Loucy (cell line): ENCODE data around the gene PLIN4.

Source experiments
- H2AFZ ChIP-seq: fragments of 200-600 bp; sonication (generic); 2 replicates; pipeline ENCODE4 v1.6.0; 2016; ENCODE audit warnings: antibody characterized with exemption, mild to moderate bottlenecking, low read length, moderate library complexity
- H3F3A ChIP-seq: fragments of 200-600 bp; 2 replicates; pipeline ENCODE4 v1.6.0; 2016; ENCODE audit warnings: antibody characterized with exemption, low read depth, mild to moderate bottlenecking
- H3K27me3 ChIP-seq: fragments of 200-600 bp; sonication (generic); 2 replicates; pipeline ENCODE4 v1.6.1; 2014; ENCODE audit warnings: low read length, mild to moderate bottlenecking; ENCODE audit not compliant: insufficient read depth, poor library complexity, severe bottlenecking
- H3K36me3 ChIP-seq: fragments of 200-600 bp; sonication (generic); 2 replicates; pipeline ENCODE4 v1.6.1; 2016; ENCODE audit warnings: low read length; ENCODE audit not compliant: insufficient read depth
- H3K4me1 ChIP-seq: fragments of 200-600 bp; sonication (generic); 2 replicates; pipeline ENCODE4 v1.5.1; 2014; ENCODE audit warnings: low read length, mild to moderate bottlenecking; ENCODE audit not compliant: insufficient read depth, poor library complexity, severe bottlenecking
- H3K4me2 ChIP-seq: fragments of 200-600 bp; sonication (generic); 2 replicates; pipeline ENCODE4 v1.6.0; 2014; ENCODE audit warnings: antibody characterized with exemption, low read length, low read depth, mild to moderate bottlenecking; ENCODE audit not compliant: poor library complexity, severe bottlenecking
- H3K4me3 ChIP-seq: fragments of 200-600 bp; sonication (generic); 2 replicates; pipeline ENCODE4 v1.5.1; 2014; ENCODE audit warnings: low read length, mild to moderate bottlenecking, mixed read lengths; ENCODE audit not compliant: poor library complexity, severe bottlenecking
- H3K79me2 ChIP-seq: fragments of 200-600 bp; sonication (generic); 2 replicates; pipeline ENCODE4 v1.6.1; 2014; ENCODE audit warnings: low read length; ENCODE audit not compliant: insufficient read depth
- H3K9ac ChIP-seq: fragments of 200-600 bp; sonication (generic); 2 replicates; pipeline ENCODE4 v1.6.0; 2014; ENCODE audit warnings: mild to moderate bottlenecking, low read depth, low read length, moderate library complexity; ENCODE audit not compliant: poor library complexity, severe bottlenecking
- H3K9me2 ChIP-seq: fragments of 200-600 bp; sonication (generic); replicated peaks from 2 replicates; pipeline ENCODE4 v1.6.1; 2016; ENCODE audit warnings: low read depth, low read length, mixed read lengths
- H3K9me3 ChIP-seq: fragments of 200-600 bp; sonication (generic); 2 replicates; pipeline ENCODE4 v1.6.1; 2014; ENCODE audit warnings: mild to moderate bottlenecking, antibody characterized with exemption, low read length, low read depth; ENCODE audit not compliant: insufficient read depth
- H4K20me1 ChIP-seq: fragments of 200-600 bp; sonication (generic); 2 replicates; pipeline ENCODE4 v1.6.0; 2014; ENCODE audit warnings: antibody characterized with exemption, low read length, mild to moderate bottlenecking; ENCODE audit not compliant: insufficient read depth, poor library complexity, severe bottlenecking
- EZH2phosphoT487 ChIP-seq: fragments of 200-600 bp; IDR thresholded peaks from 2 replicates; pipeline ENCODE4 v1.6.1; 2018; ENCODE audit warnings: antibody characterized with exemption, mild to moderate bottlenecking, moderate library complexity, borderline replicate concordance
- TF ChIP-seq, protein P1 (sequence below): fragments of 200-600 bp; sonication (generic); conservative IDR thresholded peaks from 2 replicates; pipeline ENCODE4 v1.5.1; 2014; ENCODE audit warnings: mild to moderate bottlenecking, antibody characterized with exemption, low read length

Gene PLIN4

GRCh38 chr19:4471403-4472173 lies 46.7 kb downstream of the PLIN4 start:
- peaks cover 35% of the 10 kb centered on the region for H3K79me2 ChIP-seq
- peak overlapping the region; percentile 85 for H2AFZ ChIP-seq
- H3K4me3 ChIP-seq: peak overlapping the region; percentile 80
- peaks cover 11% of the 10 kb centered on the region for H3K4me1 ChIP-seq
- no peaks in the 10 kb centered on the region for H3K27me3 ChIP-seq
- H3K36me3 ChIP-seq: peaks cover 6% of the 10 kb centered on the region; the same call in 1 of the 2 replicates
- TF ChIP-seq EZH2phosphoT487: no peak
- TF ChIP-seq, protein P1, sequence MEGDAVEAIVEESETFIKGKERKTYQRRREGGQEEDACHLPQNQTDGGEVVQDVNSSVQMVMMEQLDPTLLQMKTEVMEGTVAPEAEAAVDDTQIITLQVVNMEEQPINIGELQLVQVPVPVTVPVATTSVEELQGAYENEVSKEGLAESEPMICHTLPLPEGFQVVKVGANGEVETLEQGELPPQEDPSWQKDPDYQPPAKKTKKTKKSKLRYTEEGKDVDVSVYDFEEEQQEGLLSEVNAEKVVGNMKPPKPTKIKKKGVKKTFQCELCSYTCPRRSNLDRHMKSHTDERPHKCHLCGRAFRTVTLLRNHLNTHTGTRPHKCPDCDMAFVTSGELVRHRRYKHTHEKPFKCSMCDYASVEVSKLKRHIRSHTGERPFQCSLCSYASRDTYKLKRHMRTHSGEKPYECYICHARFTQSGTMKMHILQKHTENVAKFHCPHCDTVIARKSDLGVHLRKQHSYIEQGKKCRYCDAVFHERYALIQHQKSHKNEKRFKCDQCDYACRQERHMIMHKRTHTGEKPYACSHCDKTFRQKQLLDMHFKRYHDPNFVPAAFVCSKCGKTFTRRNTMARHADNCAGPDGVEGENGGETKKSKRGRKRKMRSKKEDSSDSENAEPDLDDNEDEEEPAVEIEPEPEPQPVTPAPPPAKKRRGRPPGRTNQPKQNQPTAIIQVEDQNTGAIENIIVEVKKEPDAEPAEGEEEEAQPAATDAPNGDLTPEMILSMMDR: no peak
- 0 out of 2 replicates have a peak, but pooled peaks cover 4% of the 10 kb centered on the region for H3F3A ChIP-seq
- peak overlapping the region; percentile 88 for H3K4me2 ChIP-seq
- peaks cover 30% of the 10 kb centered on the region for H4K20me1 ChIP-seq
- H3K9me3 ChIP-seq: no peaks in the 10 kb centered on the region
- H3K9ac ChIP-seq: peak overlapping the region; percentile 79
- H3K9me2 ChIP-seq: no peaks in the 10 kb centered on the region

GRCh38 chr19:4467835-4468234 lies 50.5 kb downstream of the PLIN4 start:
- no peaks in the 10 kb centered on the region for H3K27me3 ChIP-seq
- peaks cover 5% of the 10 kb centered on the region for H4K20me1 ChIP-seq
- H3K4me2 ChIP-seq: no peak overlapping the region
- no peak overlapping the region for H3K4me3 ChIP-seq
- no peaks in the 10 kb centered on the region for H3K9me2 ChIP-seq
- H3K9ac ChIP-seq: no peak overlapping the region
- 0 out of 2 replicates have a peak, but pooled peaks cover 4% of the 10 kb centered on the region for H3F3A ChIP-seq
- no peak overlapping the region for H2AFZ ChIP-seq
- no peaks in the 10 kb centered on the region for H3K9me3 ChIP-seq
- no peaks in the 10 kb centered on the region for H3K36me3 ChIP-seq
- H3K4me1 ChIP-seq: no peaks in the 10 kb centered on the region
- H3K79me2 ChIP-seq: peaks cover 6% of the 10 kb centered on the region
- no peak for TF ChIP-seq EZH2phosphoT487
- TF ChIP-seq, protein P1: no peak

- no peak for TF ChIP-seq EZH2phosphoT487
- TF ChIP-seq, protein P1: no peak
- no peaks in the 10 kb centered on the region for H3K79me2 ChIP-seq
These were observed 53.3 kb downstream of the PLIN4 start for GRCh38 chr19:4464815-4465581.

More at GRCh38 chr19:4464815-4465581, 53.3 kb downstream of the PLIN4 start:
- Histone ChIP-seq H3K27me3 (no peaks in the 10 kb centered on the region), H2AFZ (no peak overlapping the region), H3K4me3 (no peak overlapping the region), H3K9ac (no peak overlapping the region), H3K9me2 (no peaks in the 10 kb centered on the region), H3K36me3 (no peaks in the 10 kb centered on the region), H3F3A (no peaks in the 10 kb centered on the region), H3K9me3 (no peaks in the 10 kb centered on the region), H4K20me1 (no peaks in the 10 kb centered on the region), H3K4me2 (no peak overlapping the region), H3K4me1 (no peaks in the 10 kb centered on the region)
